ENCODE results near the gene RASL11A.

DNA sequence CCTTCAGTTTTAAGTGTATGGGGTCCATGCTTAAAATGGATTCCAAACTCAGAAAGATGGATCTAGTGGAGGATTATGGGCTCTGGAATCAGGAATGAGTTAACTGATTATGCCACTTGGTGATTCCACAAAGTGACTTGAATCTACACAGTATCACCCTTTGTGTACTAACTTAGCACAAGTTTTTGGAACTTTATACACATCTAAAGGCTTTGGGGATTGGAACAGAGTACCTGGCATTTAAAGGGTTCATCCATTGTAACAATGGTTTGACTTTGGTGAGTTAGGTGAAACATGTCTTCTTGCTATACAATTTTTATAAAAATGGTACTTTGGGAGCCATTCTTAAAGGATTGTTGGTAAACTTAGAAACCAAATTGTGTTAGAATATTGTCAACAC, 18.2 kb upstream of the RASL11A start:
- TF ChIP-seq, protein P1, sequence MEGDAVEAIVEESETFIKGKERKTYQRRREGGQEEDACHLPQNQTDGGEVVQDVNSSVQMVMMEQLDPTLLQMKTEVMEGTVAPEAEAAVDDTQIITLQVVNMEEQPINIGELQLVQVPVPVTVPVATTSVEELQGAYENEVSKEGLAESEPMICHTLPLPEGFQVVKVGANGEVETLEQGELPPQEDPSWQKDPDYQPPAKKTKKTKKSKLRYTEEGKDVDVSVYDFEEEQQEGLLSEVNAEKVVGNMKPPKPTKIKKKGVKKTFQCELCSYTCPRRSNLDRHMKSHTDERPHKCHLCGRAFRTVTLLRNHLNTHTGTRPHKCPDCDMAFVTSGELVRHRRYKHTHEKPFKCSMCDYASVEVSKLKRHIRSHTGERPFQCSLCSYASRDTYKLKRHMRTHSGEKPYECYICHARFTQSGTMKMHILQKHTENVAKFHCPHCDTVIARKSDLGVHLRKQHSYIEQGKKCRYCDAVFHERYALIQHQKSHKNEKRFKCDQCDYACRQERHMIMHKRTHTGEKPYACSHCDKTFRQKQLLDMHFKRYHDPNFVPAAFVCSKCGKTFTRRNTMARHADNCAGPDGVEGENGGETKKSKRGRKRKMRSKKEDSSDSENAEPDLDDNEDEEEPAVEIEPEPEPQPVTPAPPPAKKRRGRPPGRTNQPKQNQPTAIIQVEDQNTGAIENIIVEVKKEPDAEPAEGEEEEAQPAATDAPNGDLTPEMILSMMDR (IDR thresholded peaks at IDR 0.05) = no peak
- TF ChIP-seq POLR2A (IDR thresholded peaks at IDR 0.05) = no peak
